Measurements from ENCODE around the gene PDSS2.

Gene PDSS2

GRCh38 chr6:107275330-107275865, 184.0 kb downstream of the PDSS2 start:
- H2BK5ac ChIP-seq (ENCODE audit: low read length): no peak overlapping the region
- H3K27me3 ChIP-seq (ENCODE audit: control insufficient read depth in 3 of 3, insufficient read depth in 3 of 3, low read depth in 1 of 3, low read length in 3 of 3): no peaks in the 10 kb centered on the region
- H3K9ac ChIP-seq (ENCODE audit: low read depth, low read length, poor library complexity): no peak overlapping the region
- no peaks in the 10 kb centered on the region for H3K9me3 ChIP-seq (replicated peaks in 1 of 2; ENCODE audit: control insufficient read depth in 2 of 2, insufficient read depth in 1 of 2, low read depth in 1 of 2, low read length in 2 of 2)
- H3K4me3 ChIP-seq (ENCODE audit: low read length in 2 of 2): no peak overlapping the region
- no peaks in the 10 kb centered on the region for H3K79me1 ChIP-seq (ENCODE audit: low read depth, low read length)
- no peak overlapping the region for H3K4me2 ChIP-seq (ENCODE audit: insufficient read depth, low read length, poor library complexity, severe bottlenecking)
- H2BK15ac ChIP-seq (ENCODE audit: low read length): no peak overlapping the region
- no peaks in the 10 kb centered on the region for H3K36me3 ChIP-seq (replicated peaks in 1 of 2; ENCODE audit: control insufficient read depth in 2 of 2, insufficient read depth in 2 of 2, low read length in 2 of 2)
- no peak overlapping the region for H2BK120ac ChIP-seq (ENCODE audit: low read depth, low read length)
- no peak overlapping the region for H4K91ac ChIP-seq (ENCODE audit: low read depth, low read length, poor library complexity)
- no peak overlapping the region for H2BK12ac ChIP-seq (ENCODE audit: low read length)
- no CpG with 5 or more reads among the region's 2 CpGs for WGBS, 2 donors (ENCODE audit: extremely low coverage in 2 of 2, insufficient read length in 2 of 2, insufficient replicate concordance in 1 of 2)
- no peak overlapping the region for H3K14ac ChIP-seq (ENCODE audit: low read length)
- H3K4ac ChIP-seq (ENCODE audit: low read length): no peak overlapping the region
- DNase-seq (ENCODE audit: low spot score): no peak
- no peak overlapping the region for H2AK5ac ChIP-seq (ENCODE audit: low read depth, low read length)
- no peak overlapping the region for H3K27ac ChIP-seq (replicated peaks; ENCODE audit: low read length)
- H3K18ac ChIP-seq (ENCODE audit: low read length): no peak overlapping the region
- H3K23ac ChIP-seq (ENCODE audit: low read depth, low read length, poor library complexity): no peak overlapping the region
- H2AFZ ChIP-seq (ENCODE audit: low read length): no peak overlapping the region
- H4K8ac ChIP-seq (ENCODE audit: low read depth, low read length): no peak overlapping the region
- no peaks in the 10 kb centered on the region for H3K4me1 ChIP-seq (ENCODE audit: control insufficient read depth in 2 of 2, insufficient read depth in 1 of 2, low read depth in 1 of 2, low read length in 2 of 2)

DNA sequence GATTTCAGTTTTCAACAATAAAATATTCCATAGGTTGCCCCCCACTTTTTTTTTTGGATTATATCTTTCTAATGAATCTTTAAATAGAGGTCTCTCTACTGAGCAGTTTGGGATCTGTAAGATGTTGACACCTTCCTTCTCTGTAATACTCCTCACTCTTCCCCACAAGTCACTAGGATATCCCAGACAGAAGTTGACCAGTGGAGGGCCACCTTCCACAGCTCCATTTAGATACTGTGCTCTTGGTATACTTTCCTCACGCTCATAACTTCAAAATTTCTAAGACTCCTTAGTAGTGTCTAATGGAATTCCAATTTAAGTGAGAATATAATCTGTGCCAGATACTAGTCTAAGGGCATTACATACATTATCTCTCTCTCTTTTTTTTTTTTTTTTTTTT, 185.1 kb downstream of the PDSS2 start:
- Histone ChIP-seq H3K27me3 (ENCODE audit: control insufficient read depth in 3 of 3, insufficient read depth in 3 of 3, low read depth in 1 of 3, low read length in 3 of 3) (no peaks in the 10 kb centered on the region), H3K4me3 (ENCODE audit: low read length in 2 of 2) (no peak overlapping the region), H2BK120ac (ENCODE audit: low read depth, low read length) (no peak overlapping the region), H3K9me3 (replicated peaks in 1 of 2; ENCODE audit: control insufficient read depth in 2 of 2, insufficient read depth in 1 of 2, low read depth in 1 of 2, low read length in 2 of 2) (no peaks in the 10 kb centered on the region), H4K91ac (ENCODE audit: low read depth, low read length, poor library complexity) (no peak overlapping the region), H3K9ac (ENCODE audit: low read depth, low read length, poor library complexity) (no peak overlapping the region), H2BK12ac (ENCODE audit: low read length) (no peak overlapping the region), H2AK5ac (ENCODE audit: low read depth, low read length) (no peak overlapping the region), H4K8ac (ENCODE audit: low read depth, low read length) (no peak overlapping the region), H3K23ac (ENCODE audit: low read depth, low read length, poor library complexity) (no peak overlapping the region), H3K18ac (ENCODE audit: low read length) (no peak overlapping the region), H3K4ac (ENCODE audit: low read length) (no peak overlapping the region), H3K14ac (ENCODE audit: low read length) (no peak overlapping the region), H3K79me1 (ENCODE audit: low read depth, low read length) (no peaks in the 10 kb centered on the region), H3K4me2 (ENCODE audit: insufficient read depth, low read length, poor library complexity, severe bottlenecking) (no peak overlapping the region), H2BK5ac (ENCODE audit: low read length) (no peak overlapping the region), H3K36me3 (replicated peaks in 1 of 2; ENCODE audit: control insufficient read depth in 2 of 2, insufficient read depth in 2 of 2, low read length in 2 of 2) (no peaks in the 10 kb centered on the region), H3K27ac (replicated peaks; ENCODE audit: low read length) (no peak overlapping the region), H2BK15ac (ENCODE audit: low read length) (no peak overlapping the region), H3K4me1 (ENCODE audit: control insufficient read depth in 2 of 2, insufficient read depth in 1 of 2, low read depth in 1 of 2, low read length in 2 of 2) (no peaks in the 10 kb centered on the region), H2AFZ (ENCODE audit: low read length) (no peak overlapping the region)
- WGBS, 2 donors (ENCODE audit: extremely low coverage in 2 of 2, insufficient read length in 2 of 2, insufficient replicate concordance in 1 of 2): no CpG with 5 or more reads among the region's 1 CpG
- no peak for DNase-seq (ENCODE audit: low spot score)

GRCh38 chr6:107272246-107272645, 187.1 kb downstream of the PDSS2 start:
- WGBS, 2 donors (ENCODE audit: extremely low coverage in 2 of 2, insufficient read length in 2 of 2, insufficient replicate concordance in 1 of 2): no CpG with 5 or more reads among the region's 2 CpGs
- H2AFZ ChIP-seq (ENCODE audit: low read length): no peak overlapping the region
- DNase-seq (ENCODE audit: low spot score): no peak
- no peak overlapping the region for H3K23ac ChIP-seq (ENCODE audit: low read depth, low read length, poor library complexity)
- no peaks in the 10 kb centered on the region for H3K27me3 ChIP-seq (ENCODE audit: control insufficient read depth in 3 of 3, insufficient read depth in 3 of 3, low read depth in 1 of 3, low read length in 3 of 3)
- no peak overlapping the region for H2BK5ac ChIP-seq (ENCODE audit: low read length)
- H3K36me3 ChIP-seq (replicated peaks in 1 of 2; ENCODE audit: control insufficient read depth in 2 of 2, insufficient read depth in 2 of 2, low read length in 2 of 2): no peaks in the 10 kb centered on the region
- no peak overlapping the region for H2BK15ac ChIP-seq (ENCODE audit: low read length)
- H3K4me1 ChIP-seq (ENCODE audit: control insufficient read depth in 2 of 2, insufficient read depth in 1 of 2, low read depth in 1 of 2, low read length in 2 of 2): no peaks in the 10 kb centered on the region
- H3K4ac ChIP-seq (ENCODE audit: low read length): no peak overlapping the region
- H2BK12ac ChIP-seq (ENCODE audit: low read length): no peak overlapping the region
- H4K8ac ChIP-seq (ENCODE audit: low read depth, low read length): no peak overlapping the region
- H3K4me3 ChIP-seq (ENCODE audit: low read length in 2 of 2): no peak overlapping the region
- H2AK5ac ChIP-seq (ENCODE audit: low read depth, low read length): no peak overlapping the region
- H3K18ac ChIP-seq (ENCODE audit: low read length): no peak overlapping the region
- H3K9me3 ChIP-seq (replicated peaks in 1 of 2; ENCODE audit: control insufficient read depth in 2 of 2, insufficient read depth in 1 of 2, low read depth in 1 of 2, low read length in 2 of 2): no peaks in the 10 kb centered on the region
- H3K9ac ChIP-seq (ENCODE audit: low read depth, low read length, poor library complexity): no peak overlapping the region
- no peaks in the 10 kb centered on the region for H3K79me1 ChIP-seq (ENCODE audit: low read depth, low read length)
- H2BK120ac ChIP-seq (ENCODE audit: low read depth, low read length): no peak overlapping the region
- H3K4me2 ChIP-seq (ENCODE audit: insufficient read depth, low read length, poor library complexity, severe bottlenecking): no peak overlapping the region
- no peak overlapping the region for H4K91ac ChIP-seq (ENCODE audit: low read depth, low read length, poor library complexity)
- no peak overlapping the region for H3K14ac ChIP-seq (ENCODE audit: low read length)
- H3K27ac ChIP-seq (replicated peaks; ENCODE audit: low read length): no peak overlapping the region

DNA sequence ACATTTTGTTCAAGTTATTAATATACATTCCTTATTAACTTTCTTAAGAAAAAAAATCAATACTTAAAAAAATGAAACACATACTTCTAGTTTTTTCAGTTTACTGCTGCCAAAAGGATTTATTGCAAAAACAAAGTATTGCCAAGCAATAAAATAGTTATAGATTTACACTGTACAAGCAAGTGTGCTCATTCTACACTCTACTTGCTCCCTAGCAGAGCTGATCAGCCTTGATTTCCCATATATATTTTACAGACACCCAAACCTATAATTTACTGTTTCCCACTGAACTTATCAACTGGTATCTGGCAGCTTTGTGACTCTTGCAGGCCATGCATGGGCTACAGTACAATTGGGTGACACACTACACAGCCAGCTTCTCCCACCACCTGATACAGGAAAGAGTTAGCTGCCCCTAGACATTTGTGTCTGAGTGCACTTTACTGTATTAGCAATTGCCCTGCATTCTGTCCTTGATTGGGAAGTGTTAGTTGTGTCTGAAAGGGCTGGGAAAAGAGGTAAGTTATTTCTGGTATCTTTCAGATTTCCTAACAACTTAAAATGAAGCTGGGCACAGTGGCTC, 188.1 kb downstream of the PDSS2 start:
- Histone ChIP-seq H2BK12ac (ENCODE audit: low read length) (no peak overlapping the region), H3K36me3 (replicated peaks in 1 of 2; ENCODE audit: control insufficient read depth in 2 of 2, insufficient read depth in 2 of 2, low read length in 2 of 2) (no peaks in the 10 kb centered on the region), H3K4me2 (ENCODE audit: insufficient read depth, low read length, poor library complexity, severe bottlenecking) (no peak overlapping the region), H3K79me1 (ENCODE audit: low read depth, low read length) (no peaks in the 10 kb centered on the region), H3K23ac (ENCODE audit: low read depth, low read length, poor library complexity) (no peak overlapping the region), H2BK15ac (ENCODE audit: low read length) (no peak overlapping the region), H3K4me3 (ENCODE audit: low read length in 2 of 2) (no peak overlapping the region), H3K9ac (ENCODE audit: low read depth, low read length, poor library complexity) (no peak overlapping the region), H4K91ac (ENCODE audit: low read depth, low read length, poor library complexity) (no peak overlapping the region), H3K4ac (ENCODE audit: low read length) (no peak overlapping the region), H3K9me3 (replicated peaks in 1 of 2; ENCODE audit: control insufficient read depth in 2 of 2, insufficient read depth in 1 of 2, low read depth in 1 of 2, low read length in 2 of 2) (no peaks in the 10 kb centered on the region), H2AK5ac (ENCODE audit: low read depth, low read length) (no peak overlapping the region), H2BK120ac (ENCODE audit: low read depth, low read length) (no peak overlapping the region), H3K18ac (ENCODE audit: low read length) (no peak overlapping the region), H3K4me1 (ENCODE audit: control insufficient read depth in 2 of 2, insufficient read depth in 1 of 2, low read depth in 1 of 2, low read length in 2 of 2) (no peaks in the 10 kb centered on the region), H4K8ac (ENCODE audit: low read depth, low read length) (no peak overlapping the region), H2AFZ (ENCODE audit: low read length) (no peak overlapping the region), H3K27me3 (ENCODE audit: control insufficient read depth in 3 of 3, insufficient read depth in 3 of 3, low read depth in 1 of 3, low read length in 3 of 3) (no peaks in the 10 kb centered on the region), H3K27ac (replicated peaks; ENCODE audit: low read length) (no peak overlapping the region), H3K14ac (ENCODE audit: low read length) (no peak overlapping the region), H2BK5ac (ENCODE audit: low read length) (no peak overlapping the region)
- no peak for DNase-seq (ENCODE audit: low spot score)

Data from neuronal stem cell (in vitro differentiated cells).